Fibroblast of skin of right quadriceps (primary cell): ENCODE data around the gene HCRTR1.

Experiments used
- DNase-seq: peaks from one replicate; pipeline ENCODE4 v3.0.0-alpha.2; 2013

Gene HCRTR1

DNA sequence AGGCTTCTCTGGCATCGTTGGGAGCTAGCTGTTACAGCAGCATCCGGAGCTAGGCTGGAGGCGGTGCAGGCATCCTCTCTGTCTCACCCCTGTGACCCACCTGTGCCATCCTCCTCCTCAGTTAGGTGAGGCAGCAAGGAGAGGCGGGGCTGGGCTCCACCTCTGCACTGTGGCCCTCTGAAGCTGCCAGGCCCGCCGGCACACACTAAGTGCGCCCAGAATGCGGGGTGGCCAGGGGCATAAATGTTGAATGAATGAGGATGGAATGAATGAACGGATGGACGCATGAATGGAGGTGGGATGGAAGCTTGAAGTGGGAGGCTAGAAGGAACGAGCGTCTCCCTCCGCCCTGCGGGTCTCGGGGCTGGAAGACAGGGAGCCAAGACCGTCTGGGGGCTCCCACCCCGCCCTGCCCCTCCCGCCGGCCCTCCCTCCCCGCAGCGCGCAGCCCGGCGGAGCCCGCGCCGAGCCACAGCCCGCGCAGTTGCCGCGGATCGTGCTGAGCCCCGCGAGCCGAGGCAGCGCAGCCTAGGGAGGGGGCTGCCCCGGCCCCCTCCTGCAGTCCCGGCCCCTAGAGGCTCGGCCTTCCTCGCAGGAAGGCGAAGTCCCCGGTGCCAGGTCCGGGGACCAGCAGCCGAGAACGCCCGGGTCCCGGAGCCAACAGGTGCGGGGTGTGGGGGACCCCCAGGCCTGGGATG lies at the start of gene HCRTR1:
Gene HCRTR1, plus strand, starts transcription at position 472 of the 698 bp plus-strand sequence. CDS start 1,504 bp downstream, outside the sequence.
- DNase-seq = no peak

DNA sequence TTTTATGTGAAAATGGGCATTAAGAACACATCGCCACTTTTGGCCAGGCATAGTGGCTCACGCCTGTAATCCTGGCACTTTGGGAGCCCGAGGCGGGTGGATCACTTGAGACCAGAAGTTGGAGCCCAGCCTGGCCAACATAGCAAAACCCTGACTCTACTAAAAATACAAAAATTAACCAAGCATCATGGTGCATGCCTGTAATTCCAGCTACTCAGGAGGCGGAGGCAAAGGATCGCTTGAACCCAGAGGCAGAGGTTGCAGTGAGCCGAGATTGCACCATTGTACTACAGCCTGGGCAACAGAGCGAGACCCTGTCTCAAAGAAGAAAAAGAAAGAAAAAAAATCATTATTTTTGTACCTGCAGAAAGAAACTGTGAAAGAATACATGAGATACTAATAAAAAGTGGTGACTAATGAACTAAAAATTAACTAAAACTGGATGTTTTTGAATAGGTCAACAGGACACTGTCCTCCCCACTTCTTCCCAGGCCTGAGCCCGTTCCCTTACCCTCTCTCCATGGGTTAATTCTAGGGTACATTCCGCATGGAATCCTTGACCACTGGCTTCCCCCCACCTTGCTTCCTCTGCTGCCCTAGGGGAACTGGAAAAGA lies 49.4 kb upstream of the HCRTR1 start:
- no peak for DNase-seq

DNA sequence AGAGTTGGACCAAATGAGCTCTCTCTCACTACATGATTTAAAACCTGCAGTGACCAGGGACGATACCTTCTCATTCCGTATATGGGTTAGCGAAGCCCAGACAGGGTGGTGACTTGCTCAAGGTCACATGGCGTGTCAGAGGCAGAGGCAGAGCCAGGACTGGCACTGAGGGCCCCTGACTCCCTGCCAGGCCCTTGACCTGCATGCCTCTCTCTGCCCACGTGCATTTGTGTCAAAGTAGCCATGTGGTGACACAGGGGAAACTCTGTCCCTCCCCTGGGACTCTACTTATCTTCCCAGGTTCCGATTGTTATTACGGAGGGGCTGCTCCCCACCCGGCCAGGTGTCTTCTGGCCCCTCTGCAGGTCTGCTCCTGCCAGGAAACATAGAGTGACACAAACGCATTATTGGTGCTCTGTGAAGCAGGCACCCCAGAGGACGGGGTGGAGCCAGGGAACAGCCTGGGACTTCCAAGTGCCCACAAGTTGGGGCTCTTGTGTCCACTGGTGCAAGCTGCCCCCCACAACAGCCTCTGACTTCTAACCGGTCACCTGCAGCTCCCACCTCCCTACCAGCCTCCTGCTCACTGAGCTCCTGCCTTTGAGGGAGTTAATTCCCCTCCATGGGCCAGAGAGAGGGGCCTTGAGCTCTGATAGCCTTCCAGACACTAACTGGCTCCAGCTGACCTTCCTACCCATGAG lies 48.4 kb upstream of the HCRTR1 start:
- no peak for DNase-seq

DNA sequence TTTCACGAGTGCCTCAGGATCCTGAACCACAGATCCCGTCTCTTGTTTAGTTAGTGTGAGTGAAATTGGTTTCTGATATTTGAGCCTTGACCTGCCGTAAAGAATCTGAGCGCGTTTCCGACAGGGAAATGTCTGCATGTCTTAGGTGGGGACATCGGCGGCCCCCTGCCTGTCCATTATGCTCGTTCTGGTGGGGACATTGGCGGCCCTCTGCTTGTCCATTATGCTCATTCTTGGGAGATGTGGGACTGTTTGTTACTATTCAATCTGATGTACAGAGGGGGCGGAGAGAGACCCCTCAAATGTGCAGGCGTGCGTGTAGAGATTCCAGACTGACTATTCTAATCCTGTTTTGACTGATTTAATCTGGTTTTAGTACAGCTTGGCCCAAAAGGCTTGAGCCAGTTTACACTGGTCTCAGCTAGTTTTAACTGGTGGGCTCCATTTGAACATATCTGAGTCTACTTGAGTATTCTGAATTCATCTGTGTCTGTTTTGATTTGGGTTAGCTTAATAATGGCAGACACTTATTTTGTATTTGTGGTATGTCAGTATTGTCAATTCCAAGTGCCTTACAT lies 47.8 kb upstream of the HCRTR1 start:
- DNase-seq = no peak

DNA sequence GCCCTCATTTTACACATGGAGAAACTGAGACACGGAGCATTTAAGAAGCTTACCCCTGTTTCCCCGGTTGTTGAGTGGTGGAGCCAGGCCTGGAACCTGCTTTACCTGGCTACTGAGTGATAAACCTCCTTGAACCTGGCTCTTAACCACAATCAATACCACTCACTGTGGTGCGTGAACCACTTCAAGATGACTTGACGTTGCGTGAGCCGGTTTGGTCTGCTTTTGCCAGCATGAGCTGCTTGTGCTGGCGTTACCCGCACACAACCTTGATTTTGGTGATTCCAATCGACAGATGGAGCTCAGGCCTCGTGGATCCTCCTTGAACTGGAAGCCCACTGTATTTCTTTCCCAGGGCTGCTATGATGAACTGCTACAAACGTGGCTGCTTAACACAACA lies 47.3 kb upstream of the HCRTR1 start:
- DNase-seq = no peak

DNA sequence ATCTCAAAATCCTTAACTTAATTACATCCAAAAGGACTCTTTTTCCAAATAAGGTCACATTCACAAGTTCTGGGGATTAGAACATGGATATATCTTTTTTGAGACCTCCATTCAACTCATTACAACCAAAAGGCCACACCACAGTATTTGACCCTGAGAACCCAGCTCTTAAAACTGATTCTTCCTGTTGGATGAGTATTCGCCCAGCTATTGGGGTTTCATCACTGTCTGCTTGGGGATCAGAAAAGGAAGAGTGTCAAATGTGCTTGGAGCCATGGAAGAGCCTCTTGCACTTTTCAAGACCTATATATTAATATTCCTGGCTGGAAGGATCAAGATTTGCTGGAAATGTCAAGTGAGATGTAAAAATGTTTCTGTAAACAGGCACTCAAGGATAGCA lies 46.6 kb upstream of the HCRTR1 start:
- no peak for DNase-seq

DNA sequence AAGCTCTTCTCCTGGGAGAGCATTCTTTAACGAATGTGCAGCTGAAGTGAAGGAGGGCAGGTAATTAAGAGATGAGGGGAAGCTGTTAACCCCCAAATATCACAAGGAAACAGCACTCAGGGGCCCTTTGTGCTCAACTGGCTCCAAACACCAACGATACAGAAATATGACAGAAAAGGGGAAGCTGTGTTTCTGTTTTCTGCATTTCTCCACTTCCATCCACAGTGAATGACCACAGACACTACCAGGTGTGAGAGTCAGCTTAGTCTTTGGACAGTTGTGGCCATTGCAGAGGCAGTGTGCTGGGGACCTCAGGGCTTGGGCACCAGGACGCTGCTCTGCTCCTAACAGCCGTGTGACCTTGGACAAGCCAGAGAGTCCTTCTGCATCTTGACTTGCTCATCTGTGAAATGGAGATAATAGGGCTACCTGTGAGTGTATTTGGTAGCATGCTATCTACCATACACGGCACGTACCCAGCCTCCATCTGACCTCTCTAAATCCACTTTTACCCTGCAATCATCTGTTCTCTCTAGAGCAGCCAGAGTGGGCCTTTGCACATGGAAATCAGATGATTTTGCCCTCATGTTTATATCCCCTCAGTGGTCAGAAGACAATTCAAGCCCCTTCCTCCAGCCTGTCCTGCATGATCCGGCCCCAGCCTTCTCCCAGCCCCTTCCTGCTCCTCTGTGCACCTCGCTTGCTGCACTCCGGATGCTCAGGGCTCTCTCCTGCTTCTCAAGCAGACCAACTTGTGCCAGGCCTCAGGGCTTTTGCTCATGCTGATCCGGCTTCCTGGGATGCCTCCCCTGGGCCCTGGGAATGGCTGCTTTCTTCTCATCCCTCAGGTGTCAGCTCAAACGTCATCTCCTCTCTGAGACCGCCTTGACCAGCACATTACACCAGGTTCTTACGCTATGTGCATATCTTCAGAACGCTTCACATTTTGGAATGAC lies 45.9 kb upstream of the HCRTR1 start:
- DNase-seq = no peak

DNA sequence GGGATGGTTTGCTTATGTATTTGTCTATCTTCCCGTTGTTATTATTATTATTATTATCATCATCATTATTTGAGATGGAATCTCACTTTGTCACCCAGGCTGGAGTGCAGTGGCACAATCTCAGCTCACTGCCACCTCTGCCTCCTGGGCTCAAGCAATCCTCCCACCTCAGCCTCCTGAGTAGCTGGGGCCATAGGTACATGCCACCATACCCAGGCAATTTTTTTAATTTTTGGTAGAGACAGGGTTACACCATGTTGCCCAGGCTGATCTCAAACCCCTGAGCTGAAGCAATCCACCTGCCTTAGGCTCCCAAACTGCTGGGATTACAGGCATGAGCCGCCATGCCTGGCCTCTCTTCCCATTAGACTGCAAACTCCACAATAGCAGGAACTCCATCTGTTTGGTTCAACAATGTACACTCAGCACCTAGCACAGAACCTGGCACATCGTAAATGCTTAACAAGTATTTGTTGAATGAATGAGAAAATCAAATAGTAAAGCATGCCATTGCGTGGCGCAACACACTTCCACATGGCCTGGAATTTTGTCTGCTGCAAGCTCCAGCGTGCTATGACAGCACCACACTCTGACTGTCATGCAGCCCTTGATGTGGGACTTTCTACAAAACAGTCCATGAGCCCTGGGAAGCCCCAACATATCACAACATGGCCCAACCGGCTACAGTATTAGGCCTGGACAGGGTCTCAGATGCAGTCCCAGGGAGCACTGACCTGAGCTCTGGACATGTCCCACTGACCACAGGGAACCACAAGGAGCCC lies 45.0 kb upstream of the HCRTR1 start:
- DNase-seq = peak; percentile 59

DNA sequence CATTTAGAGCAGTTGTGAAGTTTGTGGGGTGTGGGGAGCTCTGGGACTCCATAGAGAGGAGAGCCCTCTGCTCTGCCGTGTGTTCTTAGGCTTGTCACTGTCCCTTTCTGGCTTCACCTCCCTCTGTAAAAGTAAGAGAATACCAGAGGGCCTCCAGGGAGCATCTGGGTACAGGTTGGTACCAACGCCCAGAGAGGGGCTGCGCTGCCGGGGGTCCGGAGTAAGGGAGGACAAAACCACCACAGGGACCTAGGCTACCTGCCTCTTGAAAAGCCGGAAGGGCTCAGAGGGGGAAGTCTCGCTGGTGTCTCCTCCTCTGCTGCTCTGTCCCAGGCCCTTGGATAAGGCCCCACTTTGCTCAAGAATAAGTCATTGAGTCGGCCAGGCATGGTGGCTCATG lies 44.2 kb upstream of the HCRTR1 start:
- DNase-seq = no peak

DNA sequence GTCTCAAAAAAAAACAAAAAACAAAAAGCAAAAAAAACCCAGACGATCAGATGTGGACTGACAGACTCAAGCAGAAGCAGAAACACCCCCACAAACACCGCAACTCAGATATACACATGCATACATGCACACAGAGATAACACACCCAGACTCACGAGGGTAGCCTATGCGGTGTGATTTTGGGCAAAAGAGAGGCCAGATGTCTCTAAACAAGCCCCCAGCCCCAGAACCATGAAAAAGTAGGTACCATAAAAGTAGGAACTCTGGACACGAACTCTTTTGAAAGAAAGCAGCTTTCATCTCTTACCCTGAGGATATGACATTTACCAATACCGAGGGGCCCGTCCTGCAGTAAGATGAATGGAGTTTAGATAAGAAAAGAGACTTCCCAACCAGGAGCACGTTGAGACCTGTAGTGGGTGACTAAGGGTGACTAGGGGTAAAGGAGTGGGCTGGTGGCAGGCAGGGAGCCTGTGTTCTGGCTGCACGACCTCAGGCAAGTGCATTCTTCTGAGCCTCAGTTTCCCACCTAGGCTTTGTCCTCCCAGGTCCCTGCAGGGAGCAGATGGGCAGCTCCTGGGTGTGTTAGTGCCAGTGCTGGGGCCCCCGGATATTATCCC lies 42.6 kb upstream of the HCRTR1 start:
- no peak for DNase-seq

DNA sequence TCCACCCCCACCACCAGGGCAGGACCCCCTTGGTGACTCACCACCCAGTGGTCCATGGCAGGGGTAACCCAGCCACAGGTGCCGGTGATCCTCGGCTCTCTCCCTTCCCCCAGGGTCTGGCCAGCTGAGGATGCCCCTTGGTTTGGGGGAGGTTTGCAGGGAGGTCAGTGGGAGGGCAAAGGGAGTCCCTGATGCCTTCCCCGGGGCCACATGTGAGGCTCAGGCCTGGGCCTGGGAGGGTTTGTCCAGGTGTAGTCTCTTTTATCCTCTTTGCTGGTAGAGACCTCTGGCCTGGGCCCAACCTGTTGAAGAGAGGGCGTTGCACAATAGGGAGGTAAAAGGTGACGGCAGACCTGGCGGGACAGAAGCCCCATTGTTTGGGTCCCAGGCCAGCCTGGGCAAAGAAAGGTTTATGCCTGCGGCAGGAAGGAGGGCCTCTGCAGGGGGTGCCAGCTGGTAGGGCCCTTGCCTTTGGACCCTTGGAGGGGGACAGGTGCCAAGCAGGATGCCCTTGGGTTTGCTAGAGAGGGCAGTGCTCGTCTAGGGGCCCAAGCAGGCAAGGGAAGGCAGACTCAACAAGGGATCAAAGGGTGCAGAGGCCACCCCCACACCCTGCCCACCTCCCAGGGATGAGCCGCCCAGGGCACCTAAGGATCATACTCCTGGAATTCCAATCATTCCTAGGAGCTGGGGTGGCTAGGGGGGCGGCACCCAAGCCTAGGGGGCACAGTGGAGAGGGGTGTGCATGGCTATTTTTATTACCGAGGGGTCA lies 41.9 kb upstream of the HCRTR1 start:
- no peak for DNase-seq

DNA sequence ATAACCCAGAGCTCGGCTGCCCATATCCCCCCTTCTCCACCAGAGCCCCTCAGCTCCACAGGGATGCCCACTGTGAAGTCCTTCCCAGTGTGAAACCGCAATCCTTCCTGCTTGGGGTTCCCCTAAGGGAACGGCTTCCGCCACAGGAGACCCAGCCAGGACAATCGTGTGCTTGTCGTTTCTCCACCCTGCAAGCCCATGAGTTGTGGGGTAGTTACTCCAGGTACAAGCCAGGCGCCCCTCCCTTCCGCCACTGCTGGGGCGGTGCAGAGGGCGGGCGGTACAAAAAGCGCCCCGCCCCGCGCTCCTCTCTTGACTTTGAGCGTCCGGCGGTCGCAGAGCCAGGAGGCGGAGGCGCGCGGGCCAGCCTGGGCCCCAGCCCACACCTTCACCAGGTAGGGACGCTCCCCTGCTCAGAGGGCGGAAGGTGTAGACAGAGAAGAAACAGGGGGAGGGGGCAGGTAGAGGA lies 41.3 kb upstream of the HCRTR1 start, which contains the start of gene TINAGL1:
Gene TINAGL1, plus strand, starts transcription at position 315 of the 469 bp plus-strand sequence. CDS start 634 bp downstream, outside the sequence.
- no peak for DNase-seq

DNA sequence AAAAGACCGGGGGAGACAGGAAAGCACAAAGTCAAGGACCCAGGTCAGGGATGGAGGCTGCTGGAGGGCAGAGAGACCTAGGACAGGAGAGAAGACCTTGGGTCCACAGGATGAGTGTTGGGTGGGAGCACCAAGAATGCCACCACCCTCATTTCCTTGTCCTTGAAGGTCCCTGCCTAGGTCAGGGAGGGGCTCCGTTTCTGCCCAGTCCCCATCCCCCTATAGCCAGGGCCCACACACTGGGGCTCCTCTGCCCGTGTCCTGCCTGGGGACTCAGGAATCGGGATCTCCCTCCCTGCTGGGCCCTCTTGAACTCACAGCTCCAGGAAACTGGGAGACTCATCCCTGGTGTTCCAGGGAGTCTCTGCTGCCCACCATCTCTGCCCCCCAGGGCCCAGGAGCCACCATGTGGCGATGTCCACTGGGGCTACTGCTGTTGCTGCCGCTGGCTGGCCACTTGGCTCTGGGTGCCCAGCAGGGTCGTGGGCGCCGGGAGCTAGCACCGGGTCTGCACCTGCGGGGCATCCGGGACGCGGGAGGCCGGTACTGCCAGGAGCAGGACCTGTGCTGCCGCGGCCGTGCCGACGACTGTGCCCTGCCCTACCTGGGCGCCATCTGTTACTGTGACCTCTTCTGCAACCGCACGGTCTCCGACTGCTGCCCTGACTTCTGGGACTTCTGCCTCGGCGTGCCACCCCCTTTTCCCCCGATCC lies 40.6 kb upstream of the HCRTR1 start:
- DNase-seq = no peak

DNA sequence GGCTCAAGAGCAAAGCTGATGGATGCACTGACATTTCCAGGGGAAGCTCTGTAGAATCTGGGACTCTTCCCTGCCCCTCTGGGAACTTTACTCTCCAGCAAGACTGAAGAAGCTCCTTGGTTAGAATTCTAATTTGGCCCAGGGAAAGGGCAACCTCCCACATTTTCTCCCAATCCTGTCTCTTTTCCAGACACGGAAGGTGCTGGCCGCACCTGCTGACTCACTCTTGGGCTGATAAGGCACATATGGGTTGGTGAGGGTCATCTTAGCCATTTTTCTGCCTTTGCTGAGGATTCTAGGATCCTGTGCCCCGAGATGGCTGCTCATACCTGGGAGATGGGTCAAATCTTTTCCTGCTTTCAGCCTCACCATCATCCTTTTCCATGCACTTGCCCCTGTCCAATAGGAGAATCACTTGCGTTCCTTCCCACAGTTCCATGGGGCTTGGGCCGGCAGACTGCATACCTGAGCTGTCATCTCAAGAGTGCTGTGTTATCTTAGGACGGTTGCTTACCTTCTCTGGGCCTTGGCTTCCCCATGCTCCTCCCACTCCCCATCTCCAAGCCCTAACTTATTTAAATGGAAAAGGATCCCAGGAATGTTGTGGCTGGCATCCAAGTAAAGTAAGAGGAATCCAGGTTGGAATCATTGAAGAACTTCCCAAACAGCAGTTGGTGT lies 39.8 kb upstream of the HCRTR1 start:
- DNase-seq = peak; percentile 83

DNA sequence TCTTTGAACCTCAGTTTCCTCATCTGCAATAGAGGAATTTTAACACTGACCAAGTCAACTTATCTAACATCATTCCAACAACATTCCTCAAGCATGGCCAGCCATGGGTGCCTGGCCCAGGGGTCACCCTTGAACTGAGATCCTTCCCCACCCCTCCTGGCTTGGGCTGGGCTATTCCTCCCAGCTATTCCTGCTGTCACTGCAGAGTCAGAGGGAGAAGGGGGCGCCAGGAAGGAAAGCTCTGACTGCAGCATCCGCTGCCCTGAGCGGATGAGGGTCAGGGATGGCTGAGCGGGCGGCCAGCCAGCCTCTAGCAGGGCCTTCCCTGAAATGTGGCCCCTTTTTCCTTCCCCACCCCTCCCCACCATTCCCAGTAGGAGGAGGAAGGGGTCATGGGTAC lies 38.1 kb upstream of the HCRTR1 start:
- peak; percentile 54 for DNase-seq

DNA sequence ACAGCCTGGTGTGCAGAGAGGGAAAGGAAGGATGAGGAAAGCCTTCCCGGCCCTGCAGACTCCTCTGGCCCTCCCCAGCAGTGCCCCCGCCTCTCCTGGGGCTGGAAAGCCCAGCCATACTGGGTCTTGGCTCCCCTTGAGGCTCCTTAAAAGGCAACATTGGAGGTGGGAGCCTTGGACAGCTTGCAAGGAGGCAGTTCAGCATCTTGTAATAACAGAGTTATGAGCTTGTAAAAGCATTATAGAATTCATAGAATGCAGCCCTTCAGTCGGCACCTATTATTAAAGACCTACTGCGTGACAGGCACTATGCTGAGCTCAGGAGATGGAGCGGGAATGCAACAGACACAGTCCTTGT lies 37.0 kb upstream of the HCRTR1 start:
- peak; percentile 66 for DNase-seq

DNA sequence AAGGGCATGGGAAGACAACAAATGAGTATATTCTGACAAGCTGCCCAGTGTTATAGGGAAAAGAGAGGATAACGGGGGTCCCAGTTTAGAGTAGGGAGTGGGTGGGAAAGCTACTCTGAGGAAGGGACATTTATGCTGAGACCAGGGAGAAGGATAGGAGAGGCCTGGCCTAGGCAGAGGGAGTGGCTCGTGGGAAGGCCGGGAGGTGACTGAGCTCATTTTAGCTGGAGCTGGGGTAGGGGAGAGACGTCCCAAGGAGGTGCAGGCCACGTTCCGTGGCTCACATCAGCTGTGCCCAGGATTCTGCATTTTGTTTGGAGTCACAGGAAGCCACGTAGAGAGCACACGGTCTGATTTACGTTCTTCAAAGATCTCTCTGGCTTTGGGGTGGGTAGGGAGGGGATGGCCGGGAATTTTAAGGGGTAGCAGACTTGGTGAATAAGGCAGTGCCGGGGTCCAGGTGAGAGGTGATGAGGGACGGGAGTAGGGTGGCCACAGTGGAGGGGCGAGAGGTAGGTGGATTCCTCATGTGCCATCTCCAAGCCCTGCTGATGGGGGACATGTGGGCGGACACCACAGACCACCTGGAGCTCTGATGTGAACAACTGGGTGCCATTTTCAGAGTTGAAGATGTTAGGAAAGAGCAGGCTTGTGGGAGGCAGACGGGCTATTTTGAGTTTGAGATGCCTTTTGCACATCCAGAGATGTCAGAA lies 36.4 kb upstream of the HCRTR1 start:
- no peak for DNase-seq
